Liver (tissue), 3 donors: ENCODE measurements around the gene SPATS2.

Source experiments
- CTCF ChIP-seq: fragments of 150-350 bp; IDR thresholded peaks from 2 replicates; pipeline ENCODE4 v1.5.1; 2017; ENCODE audit warnings: improper control_type of control experiment, low read depth, low read length; ENCODE audit not compliant: missing input control
- EGR1 ChIP-seq, 2 donors: IDR thresholded peaks; 2 replicates each; pipeline ENCODE4 v1.6.1; 2016 to 2018; ENCODE audit warnings: antibody characterized with exemption in 2 of 2, low read depth in 2 of 2
- FOXA1 ChIP-seq: IDR thresholded peaks from 2 replicates; pipeline ENCODE4 v1.6.1; 2016; ENCODE audit warnings: antibody characterized with exemption
- FOXA2 ChIP-seq: IDR thresholded peaks from 2 replicates; pipeline ENCODE4 v1.6.1; 2016; ENCODE audit warnings: antibody characterized with exemption
- GABPA ChIP-seq, 2 donors: IDR thresholded peaks in 1 of 2; conservative IDR thresholded peaks in 1 of 2; 2 replicates each; pipeline ENCODE4 v1.6.1; 2016; ENCODE audit warnings: antibody characterized with exemption in 2 of 2, mild to moderate bottlenecking in 1 of 2, moderate library complexity in 1 of 2
- MAX ChIP-seq: IDR thresholded peaks from 2 replicates; pipeline ENCODE4 v1.6.1; 2016; ENCODE audit warnings: antibody characterized with exemption
- RAD21 ChIP-seq, 2 donors: IDR thresholded peaks; 2 replicates each; pipeline ENCODE4 v1.6.1; 2016; ENCODE audit warnings: antibody characterized with exemption in 2 of 2, mild to moderate bottlenecking in 2 of 2
- SP1 ChIP-seq: IDR thresholded peaks from 2 replicates; pipeline ENCODE4 v1.6.1; 2018; ENCODE audit warnings: antibody characterized with exemption, mild to moderate bottlenecking
- TAF1 ChIP-seq: conservative IDR thresholded peaks from 2 replicates; pipeline ENCODE4 v1.6.1; 2016; ENCODE audit warnings: antibody characterized with exemption, mild to moderate bottlenecking
- YY1 ChIP-seq: IDR thresholded peaks from 2 replicates; pipeline ENCODE4 v1.6.1; 2016; ENCODE audit warnings: antibody characterized with exemption, mild to moderate bottlenecking
- ZBTB33 ChIP-seq: IDR thresholded peaks from 2 replicates; pipeline ENCODE4 v1.6.1; 2016; ENCODE audit warnings: antibody characterized with exemption
- TF ChIP-seq, protein P1 (sequence below): IDR thresholded peaks from 2 replicates; pipeline ENCODE4 v1.6.1; 2016; ENCODE audit warnings: antibody characterized with exemption
- TF ChIP-seq, protein P2 (sequence below): IDR thresholded peaks from 2 replicates; pipeline ENCODE4 v1.6.1; 2016; ENCODE audit warnings: antibody characterized with exemption, mild to moderate bottlenecking
- donor health status: healthy.
- donor health status: healthy.

GRCh38 chr12:49370539-49370938 is 3.3 kb downstream of the SPATS2 start:
- no peak for TF ChIP-seq CTCF
- TF ChIP-seq, protein P1, sequence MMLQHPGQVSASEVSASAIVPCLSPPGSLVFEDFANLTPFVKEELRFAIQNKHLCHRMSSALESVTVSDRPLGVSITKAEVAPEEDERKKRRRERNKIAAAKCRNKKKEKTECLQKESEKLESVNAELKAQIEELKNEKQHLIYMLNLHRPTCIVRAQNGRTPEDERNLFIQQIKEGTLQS = no peak
- no peak for TF ChIP-seq YY1
- TF ChIP-seq EGR1 (IDR thresholded peaks at IDR 0.05; ENCODE audit: low read depth in 2 of 2) = no peak
- no peak for TF ChIP-seq GABPA (IDR thresholded peaks at IDR 0.05 in 1 of 2, conservative IDR thresholded peaks at IDR 0.05 in 1 of 2)
- no peak for TF ChIP-seq SP1
- TF ChIP-seq MAX = no peak
- TF ChIP-seq FOXA1 = no peak
- TF ChIP-seq FOXA2 = no peak
- no peak for TF ChIP-seq RAD21 (IDR thresholded peaks at IDR 0.05)
- TF ChIP-seq ZBTB33 = no peak
- TF ChIP-seq, protein P2, sequence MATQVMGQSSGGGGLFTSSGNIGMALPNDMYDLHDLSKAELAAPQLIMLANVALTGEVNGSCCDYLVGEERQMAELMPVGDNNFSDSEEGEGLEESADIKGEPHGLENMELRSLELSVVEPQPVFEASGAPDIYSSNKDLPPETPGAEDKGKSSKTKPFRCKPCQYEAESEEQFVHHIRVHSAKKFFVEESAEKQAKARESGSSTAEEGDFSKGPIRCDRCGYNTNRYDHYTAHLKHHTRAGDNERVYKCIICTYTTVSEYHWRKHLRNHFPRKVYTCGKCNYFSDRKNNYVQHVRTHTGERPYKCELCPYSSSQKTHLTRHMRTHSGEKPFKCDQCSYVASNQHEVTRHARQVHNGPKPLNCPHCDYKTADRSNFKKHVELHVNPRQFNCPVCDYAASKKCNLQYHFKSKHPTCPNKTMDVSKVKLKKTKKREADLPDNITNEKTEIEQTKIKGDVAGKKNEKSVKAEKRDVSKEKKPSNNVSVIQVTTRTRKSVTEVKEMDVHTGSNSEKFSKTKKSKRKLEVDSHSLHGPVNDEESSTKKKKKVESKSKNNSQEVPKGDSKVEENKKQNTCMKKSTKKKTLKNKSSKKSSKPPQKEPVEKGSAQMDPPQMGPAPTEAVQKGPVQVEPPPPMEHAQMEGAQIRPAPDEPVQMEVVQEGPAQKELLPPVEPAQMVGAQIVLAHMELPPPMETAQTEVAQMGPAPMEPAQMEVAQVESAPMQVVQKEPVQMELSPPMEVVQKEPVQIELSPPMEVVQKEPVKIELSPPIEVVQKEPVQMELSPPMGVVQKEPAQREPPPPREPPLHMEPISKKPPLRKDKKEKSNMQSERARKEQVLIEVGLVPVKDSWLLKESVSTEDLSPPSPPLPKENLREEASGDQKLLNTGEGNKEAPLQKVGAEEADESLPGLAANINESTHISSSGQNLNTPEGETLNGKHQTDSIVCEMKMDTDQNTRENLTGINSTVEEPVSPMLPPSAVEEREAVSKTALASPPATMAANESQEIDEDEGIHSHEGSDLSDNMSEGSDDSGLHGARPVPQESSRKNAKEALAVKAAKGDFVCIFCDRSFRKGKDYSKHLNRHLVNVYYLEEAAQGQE = no peak
- no peak for TF ChIP-seq TAF1
